HL-60 (cell line): ENCODE results near the gene RNASE12.

ENCODE experiments used
- GABPA ChIP-seq: IDR thresholded peaks from 2 replicates; pipeline ENCODE4 v1.6.1; 2012; ENCODE audit warnings: low read depth
- POLR2AphosphoS5 ChIP-seq: IDR thresholded peaks from 2 replicates; pipeline ENCODE4 v1.6.1; 2012; ENCODE audit warnings: low read depth
- TF ChIP-seq, protein P1 (sequence below): IDR thresholded peaks from one replicate; pipeline ENCODE4 v1.5.1; 2011; ENCODE audit warnings: low read length, control low read depth, inconsistent platforms; ENCODE audit not compliant: insufficient read depth
- TF ChIP-seq, protein P2 (sequence below): IDR thresholded peaks from 2 replicates; pipeline ENCODE4 v1.6.1; 2012; ENCODE audit warnings: low read depth; ENCODE audit not compliant: insufficient replicate concordance

DNA sequence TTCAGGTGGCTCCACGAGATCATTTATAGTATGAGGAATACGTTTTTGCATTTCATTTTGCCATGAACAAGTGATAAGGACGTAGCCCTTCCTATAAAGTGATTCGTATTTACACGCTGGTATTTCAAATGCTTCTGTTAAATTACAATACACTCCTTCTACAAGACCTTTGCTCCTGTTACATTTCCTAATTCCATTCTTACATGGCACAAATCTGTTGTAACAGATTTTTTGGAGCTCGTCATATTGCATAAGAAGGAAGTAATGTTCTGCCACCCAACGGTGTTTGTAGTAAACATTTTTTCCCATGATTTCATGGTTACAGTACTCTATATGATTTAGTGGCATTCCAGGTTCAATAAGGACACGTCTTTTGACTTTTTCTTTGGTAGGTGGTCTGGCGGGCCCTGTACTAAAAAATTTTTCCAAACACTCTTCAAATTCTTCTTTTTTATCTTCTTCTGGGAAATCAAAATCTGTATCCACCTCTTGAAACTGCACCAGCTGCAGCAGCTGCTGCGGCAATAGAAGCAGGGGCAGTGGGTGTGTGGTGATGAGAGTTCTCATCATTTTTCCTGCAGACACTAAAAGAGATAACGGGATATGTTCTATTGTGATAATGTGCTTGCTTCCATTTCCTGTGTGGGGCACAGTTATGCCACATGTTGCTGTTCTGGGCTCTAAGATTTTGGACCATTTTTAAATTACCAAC, 34.5 kb downstream of the RNASE12 start:
- TF ChIP-seq, protein P1, sequence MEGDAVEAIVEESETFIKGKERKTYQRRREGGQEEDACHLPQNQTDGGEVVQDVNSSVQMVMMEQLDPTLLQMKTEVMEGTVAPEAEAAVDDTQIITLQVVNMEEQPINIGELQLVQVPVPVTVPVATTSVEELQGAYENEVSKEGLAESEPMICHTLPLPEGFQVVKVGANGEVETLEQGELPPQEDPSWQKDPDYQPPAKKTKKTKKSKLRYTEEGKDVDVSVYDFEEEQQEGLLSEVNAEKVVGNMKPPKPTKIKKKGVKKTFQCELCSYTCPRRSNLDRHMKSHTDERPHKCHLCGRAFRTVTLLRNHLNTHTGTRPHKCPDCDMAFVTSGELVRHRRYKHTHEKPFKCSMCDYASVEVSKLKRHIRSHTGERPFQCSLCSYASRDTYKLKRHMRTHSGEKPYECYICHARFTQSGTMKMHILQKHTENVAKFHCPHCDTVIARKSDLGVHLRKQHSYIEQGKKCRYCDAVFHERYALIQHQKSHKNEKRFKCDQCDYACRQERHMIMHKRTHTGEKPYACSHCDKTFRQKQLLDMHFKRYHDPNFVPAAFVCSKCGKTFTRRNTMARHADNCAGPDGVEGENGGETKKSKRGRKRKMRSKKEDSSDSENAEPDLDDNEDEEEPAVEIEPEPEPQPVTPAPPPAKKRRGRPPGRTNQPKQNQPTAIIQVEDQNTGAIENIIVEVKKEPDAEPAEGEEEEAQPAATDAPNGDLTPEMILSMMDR = no peak
- no peak for TF ChIP-seq POLR2AphosphoS5
- TF ChIP-seq, protein P2, sequence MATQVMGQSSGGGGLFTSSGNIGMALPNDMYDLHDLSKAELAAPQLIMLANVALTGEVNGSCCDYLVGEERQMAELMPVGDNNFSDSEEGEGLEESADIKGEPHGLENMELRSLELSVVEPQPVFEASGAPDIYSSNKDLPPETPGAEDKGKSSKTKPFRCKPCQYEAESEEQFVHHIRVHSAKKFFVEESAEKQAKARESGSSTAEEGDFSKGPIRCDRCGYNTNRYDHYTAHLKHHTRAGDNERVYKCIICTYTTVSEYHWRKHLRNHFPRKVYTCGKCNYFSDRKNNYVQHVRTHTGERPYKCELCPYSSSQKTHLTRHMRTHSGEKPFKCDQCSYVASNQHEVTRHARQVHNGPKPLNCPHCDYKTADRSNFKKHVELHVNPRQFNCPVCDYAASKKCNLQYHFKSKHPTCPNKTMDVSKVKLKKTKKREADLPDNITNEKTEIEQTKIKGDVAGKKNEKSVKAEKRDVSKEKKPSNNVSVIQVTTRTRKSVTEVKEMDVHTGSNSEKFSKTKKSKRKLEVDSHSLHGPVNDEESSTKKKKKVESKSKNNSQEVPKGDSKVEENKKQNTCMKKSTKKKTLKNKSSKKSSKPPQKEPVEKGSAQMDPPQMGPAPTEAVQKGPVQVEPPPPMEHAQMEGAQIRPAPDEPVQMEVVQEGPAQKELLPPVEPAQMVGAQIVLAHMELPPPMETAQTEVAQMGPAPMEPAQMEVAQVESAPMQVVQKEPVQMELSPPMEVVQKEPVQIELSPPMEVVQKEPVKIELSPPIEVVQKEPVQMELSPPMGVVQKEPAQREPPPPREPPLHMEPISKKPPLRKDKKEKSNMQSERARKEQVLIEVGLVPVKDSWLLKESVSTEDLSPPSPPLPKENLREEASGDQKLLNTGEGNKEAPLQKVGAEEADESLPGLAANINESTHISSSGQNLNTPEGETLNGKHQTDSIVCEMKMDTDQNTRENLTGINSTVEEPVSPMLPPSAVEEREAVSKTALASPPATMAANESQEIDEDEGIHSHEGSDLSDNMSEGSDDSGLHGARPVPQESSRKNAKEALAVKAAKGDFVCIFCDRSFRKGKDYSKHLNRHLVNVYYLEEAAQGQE = no peak
- TF ChIP-seq GABPA = no peak
